WTC11 (cell line): Measurements from ENCODE around the gene ZC3H13. TPM values are rescaled to one million over a fixed set of nuclear protein-coding genes. Genes with fewer than 3 reads are reported as not detected.

Source experiments
- ATAC-seq: fragments of 200-7000 bp; cut with Tn5 transposase; 2 replicates; pipeline ENCODE4 v1.10.0; 2021; ENCODE audit warnings: mild to moderate bottlenecking, moderate library complexity
- CTCF ChIA-PET: fragments of 300-600 bp; sonication (Branson Sonifier 250); formaldehyde crosslinking; loops from one replicate; lab custom pipeline; 2021; ENCODE audit warnings: antibody characterized with exemption; lab: Charles Lee
- POLR2A ChIA-PET: fragments of 350-600 bp; sonication (Branson Sonifier 250); formaldehyde crosslinking; loops from one replicate; lab custom pipeline; 2021; ENCODE audit warnings: antibody characterized with exemption; lab: Charles Lee
- DNase-seq: peaks from one replicate; pipeline ENCODE4 v3.0.0; 2021; ENCODE audit warnings: low spot score
- H3K27ac Mint-ChIP-seq: 2 replicates; pipeline ENCODE4 v1.8.0; 2021; ENCODE audit warnings: mixed read lengths
- H3K27me3 Mint-ChIP-seq: 2 replicates; pipeline ENCODE4 v1.8.0; 2021; ENCODE audit warnings: low read depth, mild to moderate bottlenecking, moderate library complexity, mixed read lengths
- H3K36me3 Mint-ChIP-seq: 2 replicates; pipeline ENCODE4 v1.8.0; 2021; ENCODE audit warnings: mixed read lengths
- H3K4me1 Mint-ChIP-seq: 2 replicates; pipeline ENCODE4 v1.8.0; 2022; ENCODE audit warnings: mixed read lengths
- H3K4me3 Mint-ChIP-seq: 2 replicates; pipeline ENCODE4 v1.8.0; 2021; ENCODE audit warnings: mild to moderate bottlenecking, moderate library complexity, mixed read lengths
- H3K9me3 Mint-ChIP-seq: 2 replicates; pipeline ENCODE4 v1.8.0; 2021; ENCODE audit warnings: mixed read lengths
- ATF1 ChIP-seq: sonication (generic); formaldehyde crosslinking; IDR thresholded peaks from 2 replicates; pipeline ENCODE4 v1.8.1; 2023; ENCODE audit warnings: mild to moderate bottlenecking, moderate library complexity, missing genetic modification reagents
- FOXP1 ChIP-seq: sonication (generic); formaldehyde crosslinking; IDR thresholded peaks from 2 replicates; pipeline ENCODE4 v1.8.0; 2022; ENCODE audit warnings: missing genetic modification reagents, mild to moderate bottlenecking, moderate library complexity, borderline replicate concordance
- JAZF1 ChIP-seq: fragments of 250-450 bp; sonication (Bioruptor Pico); IDR thresholded peaks from 2 replicates; pipeline ENCODE4 v1.9.0; 2021; ENCODE audit warnings: moderate library complexity, mild to moderate bottlenecking, inconsistent platforms
- JUN ChIP-seq: sonication (generic); formaldehyde crosslinking; IDR thresholded peaks from 2 replicates; pipeline ENCODE4 v1.8.0; 2023; ENCODE audit warnings: mild to moderate bottlenecking, missing genetic modification reagents
- MLX ChIP-seq: sonication (generic); formaldehyde crosslinking; IDR thresholded peaks from 2 replicates; pipeline ENCODE4 v1.8.1; 2023; ENCODE audit warnings: mild to moderate bottlenecking, missing genetic modification reagents, moderate library complexity
- NFE2L1 ChIP-seq: sonication (generic); formaldehyde crosslinking; IDR thresholded peaks from 2 replicates; pipeline ENCODE4 v1.8.1; 2023; ENCODE audit warnings: missing genetic modification reagents
- PRRX2 ChIP-seq: fragments of 250-450 bp; sonication (Bioruptor Pico); IDR thresholded peaks from 2 replicates; pipeline ENCODE4 v1.8.0; 2021; ENCODE audit warnings: mild to moderate bottlenecking
- SMAD3 ChIP-seq: sonication (generic); formaldehyde crosslinking; IDR thresholded peaks from 2 replicates; pipeline ENCODE4 v1.8.0; 2022; ENCODE audit warnings: missing genetic modification reagents, mild to moderate bottlenecking, borderline replicate concordance
- SP1 ChIP-seq: sonication (generic); formaldehyde crosslinking; conservative IDR thresholded peaks from 2 replicates; pipeline ENCODE4 v1.8.1; 2022; ENCODE audit warnings: missing genetic modification reagents
- TCF7 ChIP-seq: sonication (generic); formaldehyde crosslinking; IDR thresholded peaks from 2 replicates; pipeline ENCODE4 v1.8.0; 2022; ENCODE audit warnings: mild to moderate bottlenecking, low read depth, missing genetic modification reagents, moderate library complexity
- ZNF281 ChIP-seq: sonication (generic); formaldehyde crosslinking; IDR thresholded peaks from 2 replicates; pipeline ENCODE4 v1.8.0; 2023; ENCODE audit warnings: mild to moderate bottlenecking, missing genetic modification reagents
- ZNF532 ChIP-seq: fragments of 250-450 bp; sonication (Bioruptor Pico); IDR thresholded peaks from 2 replicates; pipeline ENCODE4 v1.9.0; 2021; ENCODE audit warnings: mild to moderate bottlenecking, borderline replicate concordance
- total RNA-seq: library from RNA; stranded (reverse); gene quantifications from 3 replicates; pipeline ENCODE4 v1.2.3, GENCODE V29; 2021
- TF ChIP-seq, protein P1 (sequence below): fragments of 250-450 bp; sonication (Bioruptor Pico); IDR thresholded peaks from 2 replicates; pipeline ENCODE4 v1.9.0; 2021; ENCODE audit warnings: moderate library complexity, mild to moderate bottlenecking, inconsistent platforms, borderline replicate concordance
- TF ChIP-seq, protein P2 (sequence below): sonication (generic); formaldehyde crosslinking; IDR thresholded peaks from 2 replicates; pipeline ENCODE4 v1.8.1; 2023; ENCODE audit warnings: mild to moderate bottlenecking, missing genetic modification reagents, moderate library complexity

Gene ZC3H13
- total RNA-seq, 1 experiment from 2014 or later, result 49.7 TPM

DNA sequence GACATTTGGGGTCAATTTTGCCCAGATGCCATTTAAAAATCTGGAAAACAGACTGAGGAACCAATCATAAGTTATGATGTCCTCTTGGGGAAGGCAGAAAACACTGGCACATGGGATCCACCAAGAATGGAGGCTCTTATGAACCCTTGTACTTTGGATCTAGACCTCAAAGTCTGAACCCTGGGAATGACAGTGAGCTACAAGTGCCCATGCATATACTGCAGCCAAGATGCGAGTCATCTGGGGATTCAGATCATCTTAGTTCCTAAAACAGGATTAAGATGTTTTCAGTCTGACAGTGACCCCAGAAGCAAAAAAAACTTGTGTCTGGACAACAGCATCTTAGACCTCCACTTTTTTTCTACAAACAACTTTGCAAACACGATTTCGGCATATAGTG is 100.8 kb downstream of the ZC3H13 start (continued):
- no peak for TF ChIP-seq ZNF532 (CRISPR knock-in tag)
- TF ChIP-seq, protein P1, sequence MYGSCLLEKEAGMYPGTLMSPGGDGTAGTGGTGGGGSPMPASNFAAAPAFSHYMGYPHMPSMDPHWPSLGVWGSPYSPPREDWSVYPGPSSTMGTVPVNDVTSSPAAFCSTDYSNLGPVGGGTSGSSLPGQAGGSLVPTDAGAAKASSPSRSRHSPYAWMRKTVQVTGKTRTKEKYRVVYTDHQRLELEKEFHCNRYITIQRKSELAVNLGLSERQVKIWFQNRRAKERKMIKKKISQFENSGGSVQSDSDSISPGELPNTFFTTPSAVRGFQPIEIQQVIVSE (CRISPR knock-in tag), result no peak
- no peak for TF ChIP-seq ATF1 (CRISPR knock-in tag)
- TF ChIP-seq NFE2L1, result no peak
- TF ChIP-seq JAZF1 (CRISPR knock-in tag), result no peak
- TF ChIP-seq FOXP1 (CRISPR knock-in tag), result no peak
- no peak for TF ChIP-seq ZNF281 (CRISPR knock-in tag)
- no peak for TF ChIP-seq JUN

- H3K36me3 Mint-ChIP-seq, result peaks cover 6% of the 10 kb centered on the region
- ChIA-PET CTCF (interaction anchor here (2.9 kb wide), 1 partner anchor 133 kb away, joined by 10 read pairs; no protein-coding TSS in a partner anchor), POLR2A (no interaction called here)
- no peak for TF ChIP-seq PRRX2 (CRISPR knock-in tag)
- TF ChIP-seq SP1 (CRISPR knock-in tag), result no peak
- no peak for TF ChIP-seq MLX (CRISPR knock-in tag)
- TF ChIP-seq, protein P1 (CRISPR knock-in tag), result no peak
- TF ChIP-seq, protein P2, sequence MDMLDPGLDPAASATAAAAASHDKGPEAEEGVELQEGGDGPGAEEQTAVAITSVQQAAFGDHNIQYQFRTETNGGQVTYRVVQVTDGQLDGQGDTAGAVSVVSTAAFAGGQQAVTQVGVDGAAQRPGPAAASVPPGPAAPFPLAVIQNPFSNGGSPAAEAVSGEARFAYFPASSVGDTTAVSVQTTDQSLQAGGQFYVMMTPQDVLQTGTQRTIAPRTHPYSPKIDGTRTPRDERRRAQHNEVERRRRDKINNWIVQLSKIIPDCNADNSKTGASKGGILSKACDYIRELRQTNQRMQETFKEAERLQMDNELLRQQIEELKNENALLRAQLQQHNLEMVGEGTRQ (CRISPR knock-in tag), result no peak
- TF ChIP-seq TCF7, result no peak
- no peak for TF ChIP-seq SMAD3
- no peaks in the 10 kb centered on the region for H3K9me3 Mint-ChIP-seq
- no peaks in the 10 kb centered on the region for H3K4me1 Mint-ChIP-seq
- no peak for DNase-seq
- H3K27ac Mint-ChIP-seq, result no peak overlapping the region
- ATAC-seq, result no peak
- H3K27me3 Mint-ChIP-seq, result no peaks in the 10 kb centered on the region
- H3K4me3 Mint-ChIP-seq, result no peak overlapping the region
Measured at GRCh38 chr13:45951166-45951565, 101.4 kb downstream of the ZC3H13 start.
